WTC11 (cell line): ENCODE measurements around the gene CCDC93.

Experiments
- ATF6 ChIP-seq: sonication (generic); formaldehyde crosslinking; IDR thresholded peaks from 2 replicates; pipeline ENCODE4 v1.8.1; 2023; ENCODE audit warnings: mild to moderate bottlenecking, missing genetic modification reagents
- CREB1 ChIP-seq: sonication (generic); formaldehyde crosslinking; IDR thresholded peaks from 2 replicates; pipeline ENCODE4 v1.8.0; 2023; ENCODE audit warnings: mild to moderate bottlenecking, missing genetic modification reagents
- CTCF ChIP-seq: fragments of 200-600 bp; IDR thresholded peaks from 2 replicates; pipeline ENCODE4 v1.8.0; 2022; ENCODE audit warnings: antibody characterized with exemption
- GTF2I ChIP-seq: fragments of 250-450 bp; sonication (Bioruptor Pico); conservative IDR thresholded peaks from 2 replicates; pipeline ENCODE4 v1.4.0; 2021; ENCODE audit warnings: mild to moderate bottlenecking
- MAX ChIP-seq: sonication (generic); formaldehyde crosslinking; IDR thresholded peaks from 2 replicates; pipeline ENCODE4 v1.8.0; 2022; ENCODE audit warnings: mild to moderate bottlenecking, missing genetic modification reagents
- PREB ChIP-seq: sonication (generic); formaldehyde crosslinking; IDR thresholded peaks from 2 replicates; pipeline ENCODE4 v1.8.1; 2022; ENCODE audit warnings: mild to moderate bottlenecking, missing genetic modification reagents, moderate library complexity, borderline replicate concordance
- TEAD4 ChIP-seq: sonication (generic); formaldehyde crosslinking; IDR thresholded peaks from 2 replicates; pipeline ENCODE4 v1.8.0; 2022; ENCODE audit warnings: mild to moderate bottlenecking, missing genetic modification reagents
- USF2 ChIP-seq: sonication (generic); formaldehyde crosslinking; IDR thresholded peaks from 2 replicates; pipeline ENCODE4 v1.8.1; 2023; ENCODE audit warnings: mild to moderate bottlenecking, missing genetic modification reagents, moderate library complexity
- ZNF317 ChIP-seq: sonication (generic); formaldehyde crosslinking; IDR thresholded peaks from 2 replicates; pipeline ENCODE4 v1.8.1; 2023; ENCODE audit warnings: low read depth, mild to moderate bottlenecking, moderate library complexity, missing genetic modification reagents, borderline replicate concordance

GRCh38 chr2:117938611-117939010 lies 75.3 kb downstream of the CCDC93 start:
- TF ChIP-seq TEAD4 (no peak), PREB (CRISPR knock-in tag) (no peak), CREB1 (CRISPR knock-in tag) (no peak), GTF2I (no peak), ZNF317 (CRISPR knock-in tag) (no peak), CTCF (no peak), USF2 (no peak), MAX (CRISPR knock-in tag) (no peak), ATF6 (no peak)
